DOHH2 (cell line): Measurements from ENCODE around the gene TTC7B.

Source experiments
- H3F3A ChIP-seq: fragments of 200-600 bp; sonication (generic), shearing (Covaris generic); 2 replicates; pipeline ENCODE4 v1.6.0; 2016; ENCODE audit warnings: antibody characterized with exemption, mild to moderate bottlenecking; ENCODE audit not compliant: control insufficient read depth, insufficient read depth
- H3K27ac ChIP-seq: fragments of 200-600 bp; sonication (generic); 2 replicates; pipeline ENCODE4 v1.5.1; 2014; ENCODE audit warnings: low read depth, mild to moderate bottlenecking, low read length, moderate library complexity
- H3K27me3 ChIP-seq: fragments of 200-600 bp; sonication (generic); 2 replicates; pipeline ENCODE4 v1.6.1; 2014; ENCODE audit warnings: mild to moderate bottlenecking, low read length, mixed read lengths; ENCODE audit not compliant: control insufficient read depth
- H3K36me3 ChIP-seq: fragments of 200-600 bp; sonication (generic); 2 replicates; pipeline ENCODE4 v1.6.1; 2014; ENCODE audit warnings: mild to moderate bottlenecking, low read length, moderate library complexity, mixed read lengths; ENCODE audit not compliant: control insufficient read depth
- H3K4me1 ChIP-seq: fragments of 200-600 bp; sonication (generic); 2 replicates; pipeline ENCODE4 v1.6.1; 2014; ENCODE audit warnings: mild to moderate bottlenecking, low read length, mixed read lengths; ENCODE audit not compliant: control insufficient read depth
- H3K4me2 ChIP-seq: fragments of 200-600 bp; sonication (generic); 2 replicates; pipeline ENCODE4 v1.6.0; 2014; ENCODE audit warnings: mild to moderate bottlenecking, low read length, moderate library complexity
- H3K4me3 ChIP-seq: fragments of 200-600 bp; sonication (generic); 2 replicates; pipeline ENCODE4 v1.5.1; 2014; ENCODE audit warnings: mild to moderate bottlenecking, low read length, mixed read lengths
- H3K79me2 ChIP-seq: fragments of 200-600 bp; sonication (generic); 2 replicates; pipeline ENCODE4 v1.6.1; 2014; ENCODE audit warnings: mild to moderate bottlenecking, low read length, mixed read lengths; ENCODE audit not compliant: control insufficient read depth
- H3K9me2 ChIP-seq: fragments of 200-600 bp; sonication (generic); replicated peaks from 2 replicates; pipeline ENCODE4 v1.6.1; 2014; ENCODE audit warnings: mild to moderate bottlenecking, low read length, mixed read lengths; ENCODE audit not compliant: control insufficient read depth
- H3K9me3 ChIP-seq: fragments of 200-600 bp; sonication (generic); 2 replicates; pipeline ENCODE4 v1.6.1; 2014; ENCODE audit warnings: antibody characterized with exemption, low read length, mixed read lengths; ENCODE audit not compliant: control insufficient read depth, insufficient read depth
- H4K20me1 ChIP-seq: fragments of 200-600 bp; sonication (generic); 2 replicates; pipeline ENCODE4 v1.6.0; 2014; ENCODE audit warnings: low read depth, mild to moderate bottlenecking, antibody characterized with exemption, low read length, moderate library complexity; ENCODE audit not compliant: control insufficient read depth, insufficient read depth
- EZH2phosphoT487 ChIP-seq: fragments of 200-600 bp; sonication (generic); IDR thresholded peaks from 2 replicates; pipeline ENCODE4 v1.6.1; 2017; ENCODE audit warnings: borderline replicate concordance, mild to moderate bottlenecking, antibody characterized with exemption, low read length, moderate library complexity, mixed read lengths
- TF ChIP-seq, protein P1 (sequence below): fragments of 200-600 bp; sonication (generic); IDR thresholded peaks from one replicate; pipeline ENCODE4 v1.5.1; 2014; ENCODE audit warnings: antibody characterized with exemption, mild to moderate bottlenecking, low read depth, low read length; ENCODE audit not compliant: poor library complexity, severe bottlenecking

The TTC7B gene

GRCh38 chr14:90742729-90743128 is 73.5 kb downstream of the TTC7B start:
- no peak overlapping the region for H3K27ac ChIP-seq
- H3K36me3 ChIP-seq: no peaks in the 10 kb centered on the region
- H3K4me1 ChIP-seq: no peaks in the 10 kb centered on the region
- H3K9me2 ChIP-seq: no peaks in the 10 kb centered on the region
- TF ChIP-seq, protein P1, sequence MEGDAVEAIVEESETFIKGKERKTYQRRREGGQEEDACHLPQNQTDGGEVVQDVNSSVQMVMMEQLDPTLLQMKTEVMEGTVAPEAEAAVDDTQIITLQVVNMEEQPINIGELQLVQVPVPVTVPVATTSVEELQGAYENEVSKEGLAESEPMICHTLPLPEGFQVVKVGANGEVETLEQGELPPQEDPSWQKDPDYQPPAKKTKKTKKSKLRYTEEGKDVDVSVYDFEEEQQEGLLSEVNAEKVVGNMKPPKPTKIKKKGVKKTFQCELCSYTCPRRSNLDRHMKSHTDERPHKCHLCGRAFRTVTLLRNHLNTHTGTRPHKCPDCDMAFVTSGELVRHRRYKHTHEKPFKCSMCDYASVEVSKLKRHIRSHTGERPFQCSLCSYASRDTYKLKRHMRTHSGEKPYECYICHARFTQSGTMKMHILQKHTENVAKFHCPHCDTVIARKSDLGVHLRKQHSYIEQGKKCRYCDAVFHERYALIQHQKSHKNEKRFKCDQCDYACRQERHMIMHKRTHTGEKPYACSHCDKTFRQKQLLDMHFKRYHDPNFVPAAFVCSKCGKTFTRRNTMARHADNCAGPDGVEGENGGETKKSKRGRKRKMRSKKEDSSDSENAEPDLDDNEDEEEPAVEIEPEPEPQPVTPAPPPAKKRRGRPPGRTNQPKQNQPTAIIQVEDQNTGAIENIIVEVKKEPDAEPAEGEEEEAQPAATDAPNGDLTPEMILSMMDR: no peak
- no peak for TF ChIP-seq EZH2phosphoT487
- no peaks in the 10 kb centered on the region for H3K79me2 ChIP-seq
- peaks cover 7% of the 10 kb centered on the region for H3K9me3 ChIP-seq
- no peaks in the 10 kb centered on the region for H3F3A ChIP-seq
- H3K27me3 ChIP-seq: peaks cover 5% of the 10 kb centered on the region; the same call in 1 of the 2 replicates
- no peak overlapping the region for H3K4me2 ChIP-seq
- H3K4me3 ChIP-seq: no peak overlapping the region
- no peaks in the 10 kb centered on the region for H4K20me1 ChIP-seq

DNA sequence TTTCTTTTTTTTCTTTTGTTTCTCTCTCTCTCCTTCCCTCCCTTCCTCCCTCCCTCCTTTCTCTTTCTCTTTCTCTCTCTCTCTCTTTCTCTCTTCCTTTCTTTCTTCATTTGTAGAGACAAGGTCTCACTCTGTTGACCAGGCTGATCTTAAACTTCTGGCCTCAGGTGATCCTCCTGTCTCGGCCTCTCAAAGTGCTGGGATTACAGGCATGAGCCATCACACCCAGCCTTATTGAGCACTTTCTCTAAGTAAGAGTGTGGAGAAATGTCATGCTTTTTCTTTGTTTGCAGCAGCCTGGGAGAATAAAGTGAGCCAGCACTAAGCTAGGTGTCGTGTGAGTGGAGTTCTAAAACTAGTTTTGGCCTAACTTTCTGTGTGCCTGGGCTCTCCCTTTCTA is 74.0 kb downstream of the TTC7B start:
- Histone ChIP-seq H3K9me2 (no peaks in the 10 kb centered on the region), H3K36me3 (no peaks in the 10 kb centered on the region), H3K4me2 (no peak overlapping the region), H3F3A (no peaks in the 10 kb centered on the region), H3K9me3 (peaks cover 3% of the 10 kb centered on the region; the same call in 1 of the 2 replicates), H3K79me2 (no peaks in the 10 kb centered on the region), H3K4me3 (no peak overlapping the region), H3K4me1 (no peaks in the 10 kb centered on the region), H3K27me3 (peaks cover 5% of the 10 kb centered on the region; the same call in 1 of the 2 replicates), H4K20me1 (no peaks in the 10 kb centered on the region), H3K27ac (no peak overlapping the region)
- no peak for TF ChIP-seq EZH2phosphoT487
- TF ChIP-seq, protein P1: no peak

DNA sequence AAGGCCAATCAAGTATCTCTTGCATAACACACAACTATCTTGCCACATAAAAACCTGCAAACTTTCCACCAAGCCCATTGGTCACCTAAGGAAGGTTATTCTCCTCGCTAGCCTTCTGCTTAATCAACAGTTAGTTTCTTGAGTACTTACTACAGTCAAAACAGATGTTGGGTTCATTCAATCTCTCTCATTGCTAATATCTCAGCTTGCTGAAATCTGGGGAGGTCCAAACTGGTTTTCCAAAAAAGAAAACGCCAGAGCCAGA is 74.6 kb downstream of the TTC7B start:
- H3K4me3 ChIP-seq: no peak overlapping the region
- H3K4me1 ChIP-seq: no peaks in the 10 kb centered on the region
- H3K27me3 ChIP-seq: no peaks in the 10 kb centered on the region; the same call in 1 of the 2 replicates
- no peaks in the 10 kb centered on the region for H3K9me3 ChIP-seq
- no peaks in the 10 kb centered on the region for H3F3A ChIP-seq
- no peak for TF ChIP-seq EZH2phosphoT487
- TF ChIP-seq, protein P1: no peak
- no peaks in the 10 kb centered on the region for H4K20me1 ChIP-seq
- H3K9me2 ChIP-seq: no peaks in the 10 kb centered on the region
- H3K79me2 ChIP-seq: no peaks in the 10 kb centered on the region
- no peaks in the 10 kb centered on the region for H3K36me3 ChIP-seq
- H3K4me2 ChIP-seq: no peak overlapping the region
- no peak overlapping the region for H3K27ac ChIP-seq
